ENCODE measurements around the gene CTXND1.

Gene CTXND1

DNA sequence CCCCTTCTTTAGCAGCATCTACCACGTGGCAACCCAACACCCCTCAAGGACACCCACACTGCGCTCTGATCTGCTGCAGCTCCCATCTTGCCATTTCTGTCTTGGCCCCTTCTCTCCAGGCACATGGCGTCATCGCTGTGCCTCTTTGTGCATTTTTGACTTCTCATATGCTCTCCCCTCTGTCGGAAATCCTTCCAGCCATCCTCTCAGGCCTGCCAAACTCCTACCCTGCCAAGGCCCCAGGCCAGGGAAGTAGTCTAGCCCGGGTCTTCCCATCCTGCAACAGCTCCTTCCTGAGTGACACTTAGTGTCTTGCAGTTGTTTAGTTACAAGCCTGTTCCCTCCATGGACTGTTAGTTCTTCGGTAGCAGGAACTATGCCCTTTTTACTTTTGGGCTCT is 34.0 kb upstream of the CTXND1 start:
- TF ChIP-seq, protein P1, sequence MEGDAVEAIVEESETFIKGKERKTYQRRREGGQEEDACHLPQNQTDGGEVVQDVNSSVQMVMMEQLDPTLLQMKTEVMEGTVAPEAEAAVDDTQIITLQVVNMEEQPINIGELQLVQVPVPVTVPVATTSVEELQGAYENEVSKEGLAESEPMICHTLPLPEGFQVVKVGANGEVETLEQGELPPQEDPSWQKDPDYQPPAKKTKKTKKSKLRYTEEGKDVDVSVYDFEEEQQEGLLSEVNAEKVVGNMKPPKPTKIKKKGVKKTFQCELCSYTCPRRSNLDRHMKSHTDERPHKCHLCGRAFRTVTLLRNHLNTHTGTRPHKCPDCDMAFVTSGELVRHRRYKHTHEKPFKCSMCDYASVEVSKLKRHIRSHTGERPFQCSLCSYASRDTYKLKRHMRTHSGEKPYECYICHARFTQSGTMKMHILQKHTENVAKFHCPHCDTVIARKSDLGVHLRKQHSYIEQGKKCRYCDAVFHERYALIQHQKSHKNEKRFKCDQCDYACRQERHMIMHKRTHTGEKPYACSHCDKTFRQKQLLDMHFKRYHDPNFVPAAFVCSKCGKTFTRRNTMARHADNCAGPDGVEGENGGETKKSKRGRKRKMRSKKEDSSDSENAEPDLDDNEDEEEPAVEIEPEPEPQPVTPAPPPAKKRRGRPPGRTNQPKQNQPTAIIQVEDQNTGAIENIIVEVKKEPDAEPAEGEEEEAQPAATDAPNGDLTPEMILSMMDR (IDR thresholded peaks at IDR 0.05; ENCODE audit: extremely low read depth, insufficient read depth, missing control alignments): no peak
- in situ Hi-C loops (cut with MboI; ENCODE audit: low pct_unique_long_range_greater_than_20kb, low sequenced_read_pairs, unreplicated experiment): no loop called here
- DNase-seq (ENCODE audit: low spot score): no peak

DNA sequence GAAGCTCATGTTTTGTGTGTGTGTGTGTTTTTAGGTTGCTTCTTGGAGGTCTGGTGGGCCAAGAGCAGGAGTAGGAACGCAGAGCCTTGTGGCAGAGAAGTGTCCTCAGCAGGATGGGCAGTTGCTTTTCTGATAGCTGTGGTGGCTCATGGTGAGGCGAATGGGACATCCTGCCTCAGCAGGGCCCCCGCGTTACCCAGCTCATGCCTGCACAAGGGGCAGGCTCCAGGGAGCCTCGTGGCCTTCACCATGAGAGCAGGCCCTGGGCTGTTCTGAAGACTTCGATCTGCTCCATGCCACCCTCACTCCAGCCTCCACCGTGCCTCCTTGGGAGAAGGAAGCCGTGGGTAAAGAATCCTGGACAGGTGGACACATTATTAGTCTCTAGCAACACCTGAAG is 33.4 kb upstream of the CTXND1 start:
- DNase-seq (ENCODE audit: low spot score): no peak
- in situ Hi-C loops (cut with MboI; ENCODE audit: low pct_unique_long_range_greater_than_20kb, low sequenced_read_pairs, unreplicated experiment): no loop called here
- TF ChIP-seq, protein P1 (IDR thresholded peaks at IDR 0.05; ENCODE audit: extremely low read depth, insufficient read depth, missing control alignments): no peak

DNA sequence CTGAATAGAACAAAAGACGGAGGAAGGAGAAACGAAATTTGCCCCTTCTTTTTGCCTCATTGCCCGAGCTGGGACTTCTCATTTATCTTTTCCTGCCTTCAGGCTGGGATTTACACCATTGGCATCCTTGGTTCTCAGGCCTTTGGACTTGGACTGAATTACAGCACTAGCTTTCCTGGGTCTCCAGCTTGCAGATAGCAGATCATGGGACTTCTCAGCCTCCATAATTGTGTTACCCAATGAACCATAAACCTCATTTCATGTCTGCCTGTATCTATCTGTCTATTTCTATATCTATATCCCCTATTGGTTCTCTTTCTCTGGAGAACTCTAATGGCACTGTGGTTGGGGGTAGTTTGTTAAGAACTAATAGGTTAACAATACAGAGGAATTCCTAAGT is 31.5 kb upstream of the CTXND1 start:
- in situ Hi-C loops (cut with MboI; ENCODE audit: low pct_unique_long_range_greater_than_20kb, low sequenced_read_pairs, unreplicated experiment): no loop called here
- TF ChIP-seq, protein P1 (IDR thresholded peaks at IDR 0.05; ENCODE audit: extremely low read depth, insufficient read depth, missing control alignments): no peak
- no peak for DNase-seq (ENCODE audit: low spot score)

DNA sequence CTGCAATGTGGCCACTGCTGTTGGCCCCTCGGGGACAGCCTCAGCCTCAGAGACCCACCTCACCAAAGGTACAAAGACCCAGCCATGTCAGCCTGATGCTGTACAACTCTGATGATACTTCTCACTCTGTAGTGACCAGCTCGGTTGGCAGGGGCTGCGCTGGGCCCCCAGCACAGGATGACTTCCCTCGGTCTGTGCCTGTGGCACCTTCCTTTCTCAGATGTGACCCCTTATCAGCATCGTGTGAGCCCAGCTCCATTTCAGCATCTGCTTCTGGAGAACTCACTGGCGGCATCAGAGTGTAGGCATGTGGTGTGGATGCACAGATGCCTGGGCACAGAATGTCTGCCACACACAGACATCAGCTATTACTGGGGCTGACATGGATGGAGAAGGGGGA is 25.1 kb upstream of the CTXND1 start:
- in situ Hi-C loops (cut with MboI; ENCODE audit: low pct_unique_long_range_greater_than_20kb, low sequenced_read_pairs, unreplicated experiment): no loop called here
- DNase-seq (ENCODE audit: low spot score): no peak
- TF ChIP-seq, protein P1 (IDR thresholded peaks at IDR 0.05; ENCODE audit: extremely low read depth, insufficient read depth, missing control alignments): no peak

DNA sequence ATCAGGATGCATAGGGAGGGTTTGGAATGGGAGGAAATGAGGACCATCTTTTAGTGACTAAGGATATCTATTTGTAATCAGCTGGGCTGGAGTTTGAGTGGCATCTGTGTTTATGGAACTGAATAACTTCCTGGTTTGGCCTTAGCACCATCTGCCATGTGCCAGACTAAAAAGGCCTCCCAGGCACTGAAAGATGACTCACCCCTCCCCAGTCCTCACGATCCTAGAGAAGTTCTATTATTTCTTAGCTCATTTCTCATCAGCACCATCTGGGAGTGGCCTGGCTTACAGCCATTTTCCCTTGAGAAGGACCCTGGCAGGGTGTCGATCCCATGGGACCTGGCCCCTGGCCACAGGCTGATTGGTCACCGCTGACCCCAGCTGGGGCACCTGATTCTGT is 23.9 kb upstream of the CTXND1 start:
- no peak for DNase-seq (ENCODE audit: low spot score)
- TF ChIP-seq, protein P1 (IDR thresholded peaks at IDR 0.05; ENCODE audit: extremely low read depth, insufficient read depth, missing control alignments): no peak
- in situ Hi-C loops (cut with MboI; ENCODE audit: low pct_unique_long_range_greater_than_20kb, low sequenced_read_pairs, unreplicated experiment): no loop called here

DNA sequence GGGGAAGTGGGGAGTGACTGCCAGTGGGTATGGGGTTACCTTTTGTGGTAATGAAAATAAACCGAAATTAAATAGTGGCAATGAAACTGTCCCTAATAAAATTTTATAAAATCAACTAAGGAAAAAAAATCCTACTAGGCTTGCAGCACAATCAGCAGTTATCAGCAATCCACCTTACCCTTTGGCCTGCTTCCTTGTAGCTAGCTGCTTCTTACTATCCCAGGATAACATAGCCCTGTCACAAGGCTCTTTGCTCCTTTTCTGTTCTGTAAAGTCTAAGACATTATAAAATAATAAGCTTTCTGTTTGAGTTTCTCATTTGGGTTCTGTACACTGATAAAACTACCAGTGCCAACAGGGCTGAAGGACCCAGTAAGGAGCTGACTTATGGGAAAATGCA is 23.0 kb upstream of the CTXND1 start:
- DNase-seq (ENCODE audit: low spot score): no peak
- in situ Hi-C loops (cut with MboI; ENCODE audit: low pct_unique_long_range_greater_than_20kb, low sequenced_read_pairs, unreplicated experiment): no loop called here
- TF ChIP-seq, protein P1 (IDR thresholded peaks at IDR 0.05; ENCODE audit: extremely low read depth, insufficient read depth, missing control alignments): no peak

DNA sequence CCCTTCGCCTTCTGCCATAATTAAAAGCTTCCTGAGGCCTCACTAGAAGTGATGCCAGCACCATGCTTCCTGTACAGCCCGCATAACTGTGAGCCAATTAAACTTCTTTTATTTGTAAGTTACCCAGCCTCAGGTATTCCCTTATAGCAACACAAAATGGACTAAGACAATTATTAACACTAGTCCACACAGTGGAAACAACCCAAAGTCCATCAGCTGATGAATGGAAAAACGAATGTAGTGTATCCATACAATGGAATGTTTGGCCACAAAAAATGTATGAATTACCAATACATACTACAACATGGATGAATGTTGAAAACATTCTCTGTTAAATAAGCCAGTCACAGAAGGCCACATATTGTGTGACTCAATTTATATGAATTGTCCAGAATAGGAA is 22.5 kb upstream of the CTXND1 start:
- in situ Hi-C loops (cut with MboI; ENCODE audit: low pct_unique_long_range_greater_than_20kb, low sequenced_read_pairs, unreplicated experiment): no loop called here
- TF ChIP-seq, protein P1 (IDR thresholded peaks at IDR 0.05; ENCODE audit: extremely low read depth, insufficient read depth, missing control alignments): no peak
- DNase-seq (ENCODE audit: low spot score): no peak

Measured in GM13977 (cell line).